ENCODE data around the gene ALDOC.

ALDOC gene

DNA sequence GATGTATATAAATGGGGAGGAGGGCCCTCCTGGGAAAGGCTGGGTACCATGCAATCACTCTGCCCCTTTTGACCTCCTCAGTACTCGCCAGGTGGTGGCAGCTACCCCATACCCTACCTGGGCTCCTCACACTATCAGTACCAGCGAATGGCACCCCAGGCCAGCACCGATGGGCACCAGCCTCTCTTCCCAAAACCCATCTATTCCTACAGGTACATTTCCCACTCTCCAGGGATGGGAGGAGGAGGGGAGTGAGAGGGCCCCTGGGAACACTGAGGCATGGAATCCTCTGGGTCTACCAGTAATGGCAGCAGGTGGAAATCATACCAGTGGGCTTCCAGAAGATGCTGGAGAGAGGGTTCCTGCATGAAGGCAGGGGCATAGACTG lies 47.7 kb downstream of the ALDOC start:
- TF ChIP-seq CTCF (conservative IDR thresholded peaks at IDR 0.05; ENCODE audit: low read depth) = no peak
- ChIA-PET CTCF (interaction anchor here (0.6 to 1.6 kb wide), 3 partner anchors 34 to 296 kb away, joined by 3 to 4 read pairs (median 4); no protein-coding TSS in a partner anchor), POLR2A (ENCODE audit: low non-redundant PET) (no interaction called here)
- peak overlapping the region; percentile 80; the same call in 1 of the 2 replicates for H3K27ac ChIP-seq
- no peak for DNase-seq (ENCODE audit: low spot score)

GRCh38 chr17:28528327-28529012 lies 48.2 kb downstream of the ALDOC start:
- ChIA-PET POLR2A (ENCODE audit: low non-redundant PET) (interaction anchor here (1.0 kb wide), 1 partner anchor 22 kb away, joined by 8 read pairs; the partner anchor contains the start of gene FOXN1), CTCF (interaction anchor here (1.1 to 1.6 kb wide), 2 partner anchors 34 to 295 kb away, joined by 3 to 4 read pairs; no protein-coding TSS in a partner anchor)
- DNase-seq (ENCODE audit: low spot score) = peak; percentile 49
- H3K27ac ChIP-seq = peak overlapping the region; percentile 80
- TF ChIP-seq CTCF (conservative IDR thresholded peaks at IDR 0.05; ENCODE audit: low read depth) = no peak

DNA sequence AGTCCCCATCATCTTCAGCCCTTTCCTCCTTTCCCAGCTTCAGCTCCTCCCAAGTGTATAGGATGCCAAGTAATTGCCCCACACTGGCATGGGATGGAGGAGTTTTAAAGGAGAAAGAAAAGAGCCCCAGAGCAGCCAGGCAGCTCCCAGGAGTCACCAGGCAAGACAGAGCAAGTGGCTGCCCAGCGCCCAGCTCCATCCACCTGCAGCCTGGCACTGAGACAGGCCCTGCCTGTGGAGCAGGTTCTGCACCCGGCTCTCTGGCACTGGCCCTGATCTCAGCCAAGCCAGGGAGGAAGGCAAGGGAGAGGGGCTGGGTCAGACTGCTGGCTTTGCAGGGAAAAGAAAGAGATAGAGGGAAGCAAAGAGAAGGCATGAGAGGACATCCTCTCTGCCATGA lies 48.8 kb downstream of the ALDOC start:
- peak overlapping the region; percentile 80 for H3K27ac ChIP-seq
- POLR2A ChIA-PET (ENCODE audit: low non-redundant PET) = interaction anchor here (1.0 kb wide), 1 partner anchor 21 kb away, joined by 8 read pairs; the partner anchor contains the start of gene FOXN1

GRCh38 chr17:28527181-28527681 lies 49.5 kb downstream of the ALDOC start:
- CTCF ChIA-PET = no interaction called here
- no peak for TF ChIP-seq CTCF (conservative IDR thresholded peaks at IDR 0.05; ENCODE audit: low read depth)
- POLR2A ChIA-PET (ENCODE audit: low non-redundant PET) = interaction anchor here (1.0 kb wide), 1 partner anchor 20 kb away, joined by 8 read pairs; the partner anchor contains the start of gene FOXN1
- DNase-seq (ENCODE audit: low spot score) = no peak
- peak overlapping the region; percentile 80 for H3K27ac ChIP-seq

More for the DNA sequence above, 48.8 kb downstream of the ALDOC start:
- DNase-seq (ENCODE audit: low spot score) = peak; percentile 50
- CTCF ChIA-PET = interaction anchor here (1.6 kb wide), 1 partner anchor 33 kb away, joined by 4 read pairs; no protein-coding TSS in a partner anchor
- no peak for TF ChIP-seq CTCF (conservative IDR thresholded peaks at IDR 0.05; ENCODE audit: low read depth)

DNA sequence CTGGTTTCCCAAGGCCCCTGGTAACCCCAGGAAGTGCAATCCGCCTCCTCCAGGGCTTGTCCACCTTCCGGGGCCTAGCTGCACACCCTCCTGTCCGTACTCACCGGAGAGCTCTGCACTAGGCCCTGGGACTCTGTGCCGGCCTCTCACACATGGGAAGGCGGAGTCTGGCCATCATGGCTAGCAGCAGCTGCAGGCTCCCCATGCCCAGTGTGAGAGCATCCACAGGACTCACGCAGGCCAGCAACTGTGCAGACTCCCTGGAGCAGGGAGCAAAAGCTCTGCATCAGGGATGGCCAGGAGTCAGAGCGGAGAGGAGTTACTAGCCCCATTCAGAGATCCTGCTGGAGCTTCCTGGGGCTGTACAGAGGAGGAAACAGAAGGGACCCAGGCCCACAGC lies 50.3 kb downstream of the ALDOC start:
- no peak for TF ChIP-seq CTCF (conservative IDR thresholded peaks at IDR 0.05; ENCODE audit: low read depth)
- POLR2A ChIA-PET (ENCODE audit: low non-redundant PET) = no interaction called here
- CTCF ChIA-PET = no interaction called here
- no peak for DNase-seq (ENCODE audit: low spot score)
- peak overlapping the region; percentile 80 for H3K27ac ChIP-seq

GRCh38 chr17:28524476-28525424 lies 51.9 kb downstream of the ALDOC start:
- TF ChIP-seq CTCF (conservative IDR thresholded peaks at IDR 0.05; ENCODE audit: low read depth) = no peak
- POLR2A ChIA-PET (ENCODE audit: low non-redundant PET) = no interaction called here
- DNase-seq (ENCODE audit: low spot score) = peak; percentile 70
- peak overlapping the region; percentile 80 for H3K27ac ChIP-seq
- CTCF ChIA-PET = no interaction called here

Data from RWPE1 (cell line).